ENCODE measurements around the gene GABBR2. TPM values are rescaled to one million over a fixed set of nuclear protein-coding genes. Genes with fewer than 3 reads are reported as not detected.

GABBR2 gene
- total and polyA plus RNA-seq, 2 of the 8 experiments (the other 6 are each of a cell fraction or from before 2014, with no cell fraction given): 0.50 to 1.2 TPM

DNA sequence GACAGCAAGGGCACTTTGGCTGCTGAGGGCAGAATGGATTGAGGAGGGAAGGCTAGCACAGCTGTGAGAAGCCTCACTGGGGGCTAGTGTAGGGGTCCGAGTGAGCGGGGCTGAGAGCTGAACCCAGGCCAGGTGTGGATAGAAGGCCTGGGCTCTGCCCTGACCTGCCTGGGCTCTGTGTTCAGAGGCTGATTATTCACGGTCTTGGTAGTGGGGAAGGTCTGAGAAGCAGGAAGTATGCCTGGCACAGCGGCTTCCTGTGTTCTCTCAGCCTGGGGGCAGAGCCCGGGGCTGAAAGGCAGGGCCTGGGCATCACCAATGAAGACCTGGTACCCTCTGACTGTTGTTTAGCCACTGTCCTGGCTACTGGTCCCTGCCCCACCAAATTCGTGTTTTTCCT, 316.9 kb downstream of the GABBR2 start (continued):
- TF ChIP-seq POU5F1 (IDR thresholded peaks at IDR 0.05; ENCODE audit: low read depth, low read length): no peak
- TF ChIP-seq TAF1 (IDR thresholded peaks at IDR 0.05; ENCODE audit: low read depth, low read length): no peak

All from H1 (cell line).